Endothelial cell (in vitro differentiated cells): ENCODE measurements around the gene SLC16A11. TPM values are rescaled to one million over a fixed set of nuclear protein-coding genes. Genes with fewer than 3 reads are reported as not detected.
"Not testable (repeated sequence)": the region's sequence is repeated elsewhere in the genome, so short reads cannot be mapped to it uniquely, and the experiment has no call there.

ENCODE experiments used
- DNase-seq: peaks from one replicate; pipeline ENCODE4 v3.0.0; 2021; ENCODE audit warnings: low spot score
- H3K27ac Mint-ChIP-seq: one replicate; pipeline ENCODE4 v1.8.0; 2021; ENCODE audit warnings: mixed read lengths, inconsistent platforms; ENCODE audit not compliant: unreplicated experiment
- H3K27me3 Mint-ChIP-seq: one replicate; pipeline ENCODE4 v1.8.0; 2021; ENCODE audit warnings: mild to moderate bottlenecking, moderate library complexity, mixed read lengths, inconsistent platforms; ENCODE audit not compliant: unreplicated experiment
- H3K36me3 Mint-ChIP-seq: one replicate; pipeline ENCODE4 v1.8.0; 2021; ENCODE audit warnings: mild to moderate bottlenecking, low read depth, mixed read lengths, inconsistent platforms; ENCODE audit not compliant: unreplicated experiment
- H3K4me1 Mint-ChIP-seq: one replicate; pipeline ENCODE4 v1.8.0; 2021; ENCODE audit warnings: mild to moderate bottlenecking, mixed read lengths, inconsistent platforms; ENCODE audit not compliant: unreplicated experiment
- H3K4me3 Mint-ChIP-seq: one replicate; pipeline ENCODE4 v1.8.0; 2021; ENCODE audit warnings: mild to moderate bottlenecking, mixed read lengths, inconsistent platforms; ENCODE audit not compliant: unreplicated experiment
- H3K9me3 Mint-ChIP-seq: one replicate; pipeline ENCODE4 v1.8.0; 2021; ENCODE audit warnings: mixed read lengths, inconsistent platforms; ENCODE audit not compliant: unreplicated experiment
- CTCF ChIP-seq: fragments of 200-600 bp; sonication (generic); IDR thresholded peaks from one replicate; pipeline ENCODE4 v1.5.0; 2021; ENCODE audit warnings: antibody characterized with exemption; ENCODE audit not compliant: unreplicated experiment
- total RNA-seq: library from RNA; stranded (reverse); fragmentation: NEBNext Ultra II Directional; extraction: Animal tissue kit (Norgen Biotek cat#: 25700); gene quantifications from one replicate; pipeline ENCODE4 v1.2.1, GENCODE V29; 2021; ENCODE audit not compliant: unreplicated experiment

The SLC16A11 gene
- total RNA-seq, 1 donor from 2014 or later, result 0.33 TPM

- peaks cover 16% of the 10 kb centered on the region for H3K4me1 Mint-ChIP-seq
Measured at GRCh38 chr17:7056386-7056785, 12.5 kb upstream of the SLC16A11 start.

GRCh38 chr17:7050583-7050982 lies 6.7 kb upstream of the SLC16A11 start:
- DNase-seq, H3K27me3 Mint-ChIP-seq, H3K9me3 Mint-ChIP-seq, H3K36me3 Mint-ChIP-seq, H3K4me3 Mint-ChIP-seq, H3K27ac Mint-ChIP-seq: not testable (repeated sequence)
- H3K4me1 Mint-ChIP-seq, result peaks cover 23% of the 10 kb centered on the region

More at GRCh38 chr17:7056386-7056785, 12.5 kb upstream of the SLC16A11 start:
- Mint-ChIP-seq H3K36me3 (no peaks in the 10 kb centered on the region), H3K4me3 (no peak overlapping the region), H3K27ac (no peak overlapping the region), H3K27me3 (peaks cover 2% of the 10 kb centered on the region), H3K9me3 (no peaks in the 10 kb centered on the region)
- no peak for TF ChIP-seq CTCF
- no peak for DNase-seq

GRCh38 chr17:7048968-7049367 lies 5.1 kb upstream of the SLC16A11 start:
- Mint-ChIP-seq H3K9me3 (no peaks in the 10 kb centered on the region), H3K27ac (peak overlapping the region; percentile 62), H3K4me1 (peaks cover 23% of the 10 kb centered on the region), H3K27me3 (peaks cover 8% of the 10 kb centered on the region), H3K4me3 (no peak overlapping the region), H3K36me3 (no peaks in the 10 kb centered on the region)
- no peak for TF ChIP-seq CTCF
- DNase-seq, result no peak

- H3K9me3 Mint-ChIP-seq, result no peaks in the 10 kb centered on the region
- no peak overlapping the region for H3K27ac Mint-ChIP-seq
- peaks cover 9% of the 10 kb centered on the region for H3K27me3 Mint-ChIP-seq
- H3K4me3 Mint-ChIP-seq, result no peak overlapping the region
- no peak for DNase-seq
- peaks cover 23% of the 10 kb centered on the region for H3K4me1 Mint-ChIP-seq
- no peaks in the 10 kb centered on the region for H3K36me3 Mint-ChIP-seq
- no peak for TF ChIP-seq CTCF
Measured at GRCh38 chr17:7047566-7047965, 3.7 kb upstream of the SLC16A11 start.

GRCh38 chr17:7046725-7047397 lies 3.0 kb upstream of the SLC16A11 start:
- not testable (repeated sequence) for DNase-seq, H3K36me3 Mint-ChIP-seq, H3K27me3 Mint-ChIP-seq, H3K9me3 Mint-ChIP-seq
- H3K27ac Mint-ChIP-seq, result peak overlapping the region; percentile 40
- peak overlapping the region; percentile 74 for H3K4me3 Mint-ChIP-seq
- H3K4me1 Mint-ChIP-seq, result peaks cover 23% of the 10 kb centered on the region

- Mint-ChIP-seq H3K36me3 (no peaks in the 10 kb centered on the region), H3K27me3 (peaks cover 10% of the 10 kb centered on the region), H3K9me3 (no peaks in the 10 kb centered on the region), H3K4me1 (peaks cover 26% of the 10 kb centered on the region), H3K4me3 (peak overlapping the region; percentile 74), H3K27ac (peak overlapping the region; percentile 79)
- no peak for DNase-seq
- TF ChIP-seq CTCF, result no peak
Measured at GRCh38 chr17:7046127-7046724, 2.3 kb upstream of the SLC16A11 start.
